GM21526 (cell line): ENCODE results near the gene CUX1.
"Not testable (repeated sequence)": the region's sequence is repeated elsewhere in the genome, so short reads cannot be mapped to it uniquely, and the experiment has no call there.

Experiments used
- ATAC-seq: cut with Tn5 transposase; IDR thresholded peaks from one replicate; pipeline ENCODE4 v1.9.1; 2021; ENCODE audit warnings: moderate library complexity; ENCODE audit not compliant: unreplicated experiment, low FRiP score

Gene CUX1

GRCh38 chr7:101820703-101821102 is 3.3 kb downstream of the CUX1 start:
- ATAC-seq, result no peak

GRCh38 chr7:101822632-101823031 is 5.2 kb downstream of the CUX1 start:
- not testable (repeated sequence) for ATAC-seq

GRCh38 chr7:101823096-101823495 is 5.7 kb downstream of the CUX1 start:
- no peak for ATAC-seq

- no peak for ATAC-seq
These were observed 6.2 kb downstream of the CUX1 start for GRCh38 chr7:101823596-101823995.

GRCh38 chr7:101824440-101824839 is 7.0 kb downstream of the CUX1 start:
- ATAC-seq, result no peak

GRCh38 chr7:101826081-101826835 is 8.8 kb downstream of the CUX1 start:
- no peak for ATAC-seq

GRCh38 chr7:101828301-101829020 is 11.0 kb downstream of the CUX1 start:
- ATAC-seq, result no peak

GRCh38 chr7:101829374-101829773 is 11.9 kb downstream of the CUX1 start:
- no peak for ATAC-seq

GRCh38 chr7:101829821-101830220 is 12.4 kb downstream of the CUX1 start:
- ATAC-seq, result no peak

- ATAC-seq, result not testable (repeated sequence)
These were observed 14.0 kb downstream of the CUX1 start for GRCh38 chr7:101831396-101831795.

GRCh38 chr7:101832205-101832631 is 14.8 kb downstream of the CUX1 start:
- ATAC-seq, result no peak

GRCh38 chr7:101832685-101833375 is 15.4 kb downstream of the CUX1 start:
- ATAC-seq, result no peak

- no peak for ATAC-seq
These were observed 16.4 kb downstream of the CUX1 start for GRCh38 chr7:101833799-101834198.

- ATAC-seq, result no peak
These were observed 17.7 kb downstream of the CUX1 start for GRCh38 chr7:101835136-101835535.

- ATAC-seq, result not testable (repeated sequence)
These were observed 20.0 kb downstream of the CUX1 start for GRCh38 chr7:101837433-101837832.

GRCh38 chr7:101838837-101839483 is 21.5 kb downstream of the CUX1 start:
- ATAC-seq, result no peak

GRCh38 chr7:101841328-101841727 is 23.9 kb downstream of the CUX1 start:
- ATAC-seq, result no peak

- no peak for ATAC-seq
These were observed 26.2 kb downstream of the CUX1 start for GRCh38 chr7:101843293-101844271.

GRCh38 chr7:101845974-101846373 is 28.5 kb downstream of the CUX1 start:
- no peak for ATAC-seq
